ENCODE data around the gene MBOAT2. TPM values are rescaled to one million over a fixed set of nuclear protein-coding genes. Genes with fewer than 3 reads are reported as not detected.

MBOAT2 gene
- total and polyA plus RNA-seq, 2 of the 13 experiments (the other 11 are each of a cell fraction or from before 2014, with no cell fraction given), result 0.11 to 0.36 TPM

- Histone ChIP-seq H3K9ac (ENCODE audit: insufficient read depth, low read depth, low read length) (no peak overlapping the region), H3K4me1 (ENCODE audit: insufficient read depth, low read length) (no peaks in the 10 kb centered on the region), H3K79me2 (ENCODE audit: insufficient read depth, low read length) (no peaks in the 10 kb centered on the region), H4K20me1 (ENCODE audit: insufficient read depth, low read length) (no peaks in the 10 kb centered on the region), H3K4me3 (replicated peaks in 1 of 3; ENCODE audit: insufficient read depth in 1 of 3, low read depth in 2 of 3, low read length in 3 of 3) (no peak overlapping the region), H3K4me2 (ENCODE audit: low read depth, low read length) (no peak overlapping the region), H3K36me3 (replicated peaks in 1 of 2; ENCODE audit: control insufficient read depth in 1 of 2, insufficient read depth in 2 of 2, low read length in 2 of 2) (no peaks in the 10 kb centered on the region), H3K27me3 (ENCODE audit: control insufficient read depth in 1 of 2, insufficient read depth in 2 of 2, low read length in 2 of 2) (peaks cover 0 to 34% of the 10 kb centered on the region in 2 experiments; a peak in 4 of 5 replicates), H3K9me3 (ENCODE audit: low read length) (no peaks in the 10 kb centered on the region), H3K27ac (ENCODE audit: extremely low read length, insufficient read depth, low read length) (no peak overlapping the region), H2AFZ (ENCODE audit: low read length) (no peak overlapping the region)
- in situ Hi-C loops (cut with HindIII; ENCODE audit: extremely low pct_ligation_motif_present, low pct_unique_long_range_greater_than_20kb), result no loop called here
- intact Hi-C loops (cut with micrococcal nuclease; ENCODE audit: unreplicated experiment), result no loop called here
- DNase-seq (ENCODE audit: low spot score), result no peak
- WGBS (ENCODE audit: low lambda C conversion rate), result 36% methylated on average over 3 of the region's 3 CpGs
- ATAC-seq, result no peak
- ChIA-PET CTCF (ENCODE audit: low intra/inter-chr PET ratio, low total read pairs) (no interaction called here), POLR2A (no interaction called here)
- FAIRE-seq, result no peak
- BruUV-seq (replicated peaks), result no TSS peak
- TF ChIP-seq ZNF101 (CRISPR knock-in tag; IDR thresholded peaks at IDR 0.05; ENCODE audit: borderline replicate concordance, low read depth) (no peak), ZSCAN21 (CRISPR knock-in tag; IDR thresholded peaks at IDR 0.05; ENCODE audit: borderline replicate concordance) (no peak), ZNF446 (CRISPR knock-in tag; IDR thresholded peaks at IDR 0.05) (no peak), HOMEZ (CRISPR knock-in tag; IDR thresholded peaks at IDR 0.05; ENCODE audit: low read depth) (no peak), ZZZ3 (CRISPR knock-in tag; IDR thresholded peaks at IDR 0.05; ENCODE audit: borderline replicate concordance) (no peak), KDM4B (CRISPR knock-in tag; IDR thresholded peaks at IDR 0.05) (no peak), ZBTB42 (CRISPR knock-in tag; IDR thresholded peaks at IDR 0.05) (no peak), ZFP91 (CRISPR knock-in tag; IDR thresholded peaks at IDR 0.05; ENCODE audit: borderline replicate concordance) (no peak), ARNT2 (CRISPR knock-in tag; IDR thresholded peaks at IDR 0.05; ENCODE audit: low read depth) (no peak)
Measured at GRCh38 chr2:9006368-9006767, 2.9 kb upstream of the MBOAT2 start.

Data from HepG2 (cell line).